Measurements from ENCODE around the gene C5orf63. TPM values are rescaled to one million over a fixed set of nuclear protein-coding genes. Genes with fewer than 3 reads are reported as not detected.

C5orf63 gene
- polyA plus RNA-seq, 1 donor from 2014 or later, result not detected

- Histone ChIP-seq H2AFZ (ENCODE audit: low read depth, low read length) (no peak overlapping the region), H3K4me3 (ENCODE audit: low read length) (no peak overlapping the region)
Measured at GRCh38 chr5:127009784-127010183, 63.5 kb downstream of the C5orf63 start.

DNA sequence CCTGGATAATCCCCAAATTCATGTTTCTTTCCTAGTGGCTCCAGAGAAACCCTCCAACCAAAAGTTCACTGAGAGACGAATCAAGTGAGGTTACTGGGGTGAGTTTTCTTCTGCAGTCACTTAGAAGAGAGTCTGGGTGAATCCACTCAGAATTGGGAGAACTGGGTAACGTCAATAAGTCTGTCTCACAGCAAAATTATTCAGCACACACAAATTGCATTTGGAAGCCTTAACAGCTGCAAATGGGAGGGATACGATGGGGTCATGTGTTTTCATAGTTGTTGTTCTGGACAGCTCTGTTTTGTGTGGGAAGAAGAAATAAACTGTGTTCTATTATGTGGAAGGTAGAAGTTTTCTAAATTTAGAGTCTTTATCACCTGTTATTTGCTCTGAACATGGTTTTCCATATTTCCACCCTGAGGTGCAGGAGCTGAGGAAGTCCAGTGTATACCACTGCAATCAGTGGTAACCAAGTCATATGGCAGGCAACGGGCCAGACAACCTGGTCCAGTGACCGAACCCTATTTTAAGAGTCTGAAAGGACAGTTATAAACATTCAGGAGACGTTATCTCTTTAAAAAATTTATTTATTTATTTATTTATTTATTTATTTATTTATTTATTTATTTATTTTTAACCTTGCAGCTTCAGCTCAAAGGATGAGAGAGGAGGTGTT, 64.9 kb downstream of the C5orf63 start:
- Histone ChIP-seq H3K4me2 (ENCODE audit: low read length) (no peak overlapping the region), H3F3A (ENCODE audit: insufficient read depth, low read length, poor library complexity, severe bottlenecking) (no peaks in the 10 kb centered on the region), H3K9me3 (ENCODE audit: low read length) (no peaks in the 10 kb centered on the region), H3K9ac (ENCODE audit: low read length) (no peak overlapping the region), H3K27ac (ENCODE audit: low read length) (no peak overlapping the region), H3K36me3 (ENCODE audit: insufficient read depth, low read length) (no peaks in the 10 kb centered on the region), H3K79me2 (replicated peaks; ENCODE audit: insufficient read depth, low read length) (no peaks in the 10 kb centered on the region), H3K9me2 (ENCODE audit: insufficient read depth, low read length) (no peaks in the 10 kb centered on the region), H4K20me1 (ENCODE audit: insufficient read depth) (no peaks in the 10 kb centered on the region), H2AFZ (ENCODE audit: low read depth, low read length) (no peak overlapping the region), H3K27me3 (ENCODE audit: insufficient read depth, low read depth, low read length) (no peaks in the 10 kb centered on the region), H3K4me3 (ENCODE audit: low read length) (no peak overlapping the region)
- TF ChIP-seq TAF1 (IDR thresholded peaks at IDR 0.05; ENCODE audit: low read depth), result no peak
- TF ChIP-seq RAD21 (conservative IDR thresholded peaks at IDR 0.05), result no peak
- no peak for TF ChIP-seq EZH2 (IDR thresholded peaks at IDR 0.05; ENCODE audit: borderline replicate concordance, insufficient read depth, low read length, poor library complexity, severe bottlenecking)
- TF ChIP-seq EP300 (conservative IDR thresholded peaks at IDR 0.05; ENCODE audit: poor library complexity, severe bottlenecking), result no peak
- no peak for TF ChIP-seq CTCF (IDR thresholded peaks at IDR 0.05; ENCODE audit: poor library complexity, severe bottlenecking)
- no peak for TF ChIP-seq SMC3 (conservative IDR thresholded peaks at IDR 0.05; ENCODE audit: poor library complexity)
- no peak for TF ChIP-seq POLR2AphosphoS5 (IDR thresholded peaks at IDR 0.05)
- no peak for TF ChIP-seq MXI1 (conservative IDR thresholded peaks at IDR 0.05; ENCODE audit: poor library complexity, severe bottlenecking)

More at GRCh38 chr5:127009784-127010183, 63.5 kb downstream of the C5orf63 start:
- Histone ChIP-seq H3K9ac (ENCODE audit: low read length) (no peak overlapping the region), H3K4me2 (ENCODE audit: low read length) (no peak overlapping the region), H3K9me2 (ENCODE audit: insufficient read depth, low read length) (no peaks in the 10 kb centered on the region), H3K27ac (ENCODE audit: low read length) (no peak overlapping the region), H4K20me1 (ENCODE audit: insufficient read depth) (no peaks in the 10 kb centered on the region), H3K79me2 (replicated peaks; ENCODE audit: insufficient read depth, low read length) (no peaks in the 10 kb centered on the region), H3K27me3 (ENCODE audit: insufficient read depth, low read depth, low read length) (no peaks in the 10 kb centered on the region), H3F3A (ENCODE audit: insufficient read depth, low read length, poor library complexity, severe bottlenecking) (no peaks in the 10 kb centered on the region), H3K36me3 (ENCODE audit: insufficient read depth, low read length) (no peaks in the 10 kb centered on the region), H3K9me3 (ENCODE audit: low read length) (no peaks in the 10 kb centered on the region)
- TF ChIP-seq POLR2AphosphoS5 (IDR thresholded peaks at IDR 0.05) (no peak), SMC3 (conservative IDR thresholded peaks at IDR 0.05; ENCODE audit: poor library complexity) (no peak), EP300 (conservative IDR thresholded peaks at IDR 0.05; ENCODE audit: poor library complexity, severe bottlenecking) (no peak), TAF1 (IDR thresholded peaks at IDR 0.05; ENCODE audit: low read depth) (no peak), CTCF (IDR thresholded peaks at IDR 0.05; ENCODE audit: poor library complexity, severe bottlenecking) (no peak), EZH2 (IDR thresholded peaks at IDR 0.05; ENCODE audit: borderline replicate concordance, insufficient read depth, low read length, poor library complexity, severe bottlenecking) (no peak), MXI1 (conservative IDR thresholded peaks at IDR 0.05; ENCODE audit: poor library complexity, severe bottlenecking) (no peak), RAD21 (conservative IDR thresholded peaks at IDR 0.05) (no peak)
- TF ChIP-seq, protein P1, sequence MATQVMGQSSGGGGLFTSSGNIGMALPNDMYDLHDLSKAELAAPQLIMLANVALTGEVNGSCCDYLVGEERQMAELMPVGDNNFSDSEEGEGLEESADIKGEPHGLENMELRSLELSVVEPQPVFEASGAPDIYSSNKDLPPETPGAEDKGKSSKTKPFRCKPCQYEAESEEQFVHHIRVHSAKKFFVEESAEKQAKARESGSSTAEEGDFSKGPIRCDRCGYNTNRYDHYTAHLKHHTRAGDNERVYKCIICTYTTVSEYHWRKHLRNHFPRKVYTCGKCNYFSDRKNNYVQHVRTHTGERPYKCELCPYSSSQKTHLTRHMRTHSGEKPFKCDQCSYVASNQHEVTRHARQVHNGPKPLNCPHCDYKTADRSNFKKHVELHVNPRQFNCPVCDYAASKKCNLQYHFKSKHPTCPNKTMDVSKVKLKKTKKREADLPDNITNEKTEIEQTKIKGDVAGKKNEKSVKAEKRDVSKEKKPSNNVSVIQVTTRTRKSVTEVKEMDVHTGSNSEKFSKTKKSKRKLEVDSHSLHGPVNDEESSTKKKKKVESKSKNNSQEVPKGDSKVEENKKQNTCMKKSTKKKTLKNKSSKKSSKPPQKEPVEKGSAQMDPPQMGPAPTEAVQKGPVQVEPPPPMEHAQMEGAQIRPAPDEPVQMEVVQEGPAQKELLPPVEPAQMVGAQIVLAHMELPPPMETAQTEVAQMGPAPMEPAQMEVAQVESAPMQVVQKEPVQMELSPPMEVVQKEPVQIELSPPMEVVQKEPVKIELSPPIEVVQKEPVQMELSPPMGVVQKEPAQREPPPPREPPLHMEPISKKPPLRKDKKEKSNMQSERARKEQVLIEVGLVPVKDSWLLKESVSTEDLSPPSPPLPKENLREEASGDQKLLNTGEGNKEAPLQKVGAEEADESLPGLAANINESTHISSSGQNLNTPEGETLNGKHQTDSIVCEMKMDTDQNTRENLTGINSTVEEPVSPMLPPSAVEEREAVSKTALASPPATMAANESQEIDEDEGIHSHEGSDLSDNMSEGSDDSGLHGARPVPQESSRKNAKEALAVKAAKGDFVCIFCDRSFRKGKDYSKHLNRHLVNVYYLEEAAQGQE (IDR thresholded peaks at IDR 0.05; ENCODE audit: borderline replicate concordance), result no peak
